GM10266 (cell line): ENCODE results near the gene HSD17B11.
"Not testable (repeated sequence)": the region's sequence is repeated elsewhere in the genome, so short reads cannot be mapped to it uniquely, and the experiment has no call there.

Source experiments
- DNase-seq: peaks from one replicate; pipeline ENCODE4 v3.0.0; 2012; ENCODE audit errors: extremely low spot score
- CTCF ChIP-seq: IDR thresholded peaks from 2 replicates; pipeline ENCODE4 v1.5.1; 2012; ENCODE audit warnings: mild to moderate bottlenecking, low read depth; ENCODE audit not compliant: control insufficient read depth, insufficient read depth; ENCODE audit errors: missing control alignments

HSD17B11 gene

GRCh38 chr4:87345139-87345538 lies 45.8 kb downstream of the HSD17B11 start:
- DNase-seq, result no peak
- TF ChIP-seq CTCF, result no peak

GRCh38 chr4:87342872-87343271 lies 48.1 kb downstream of the HSD17B11 start:
- no peak for DNase-seq
- TF ChIP-seq CTCF, result no peak

GRCh38 chr4:87341954-87342635 lies 48.9 kb downstream of the HSD17B11 start:
- DNase-seq, result not testable (repeated sequence)

- TF ChIP-seq CTCF, result no peak
Measured at GRCh38 chr4:87339440-87339839, 51.5 kb downstream of the HSD17B11 start.

GRCh38 chr4:87337361-87337760 lies 53.6 kb downstream of the HSD17B11 start:
- DNase-seq, result no peak
- TF ChIP-seq CTCF, result no peak

More at GRCh38 chr4:87339440-87339839, 51.5 kb downstream of the HSD17B11 start:
- DNase-seq, result no peak

- TF ChIP-seq CTCF, result no peak
- no peak for DNase-seq
Measured at GRCh38 chr4:87333267-87333666, 57.7 kb downstream of the HSD17B11 start.

GRCh38 chr4:87330761-87331160 lies 60.2 kb downstream of the HSD17B11 start:
- no peak for TF ChIP-seq CTCF
- no peak for DNase-seq

GRCh38 chr4:87327136-87327535 lies 63.9 kb downstream of the HSD17B11 start:
- no peak for DNase-seq
- TF ChIP-seq CTCF, result no peak
